Stomach (tissue), 4 donors: ENCODE data around the gene MEFV.

Experiments used
- CTCF ChIP-seq, 7 experiments: fragments of 450-650 bp in 4 of 7; fragments of 200-600 bp in 3 of 7; sonication (generic) in 3 of 7; IDR thresholded peaks; one replicate each; pipeline ENCODE4 v1.5.1; 2016 to 2019; ENCODE audit warnings: antibody characterized with exemption in 7 of 7, control low read depth in 2 of 7, mild to moderate bottlenecking in 1 of 7
- EP300 ChIP-seq: sonication (generic); formaldehyde crosslinking; IDR thresholded peaks from one replicate; pipeline ENCODE4 v1.6.1; 2017; ENCODE audit warnings: antibody characterized with exemption

GRCh38 chr16:3234857-3235561 lies 21.4 kb downstream of the MEFV start, which contains the start of gene ZNF200:
- TF ChIP-seq EP300 (no peak), CTCF (IDR thresholded peaks at IDR 0.05) (peak in 1 of 7 experiments; percentile 20)
